ENCODE data around the gene RNF121. TPM values are rescaled to one million over a fixed set of nuclear protein-coding genes. Genes with fewer than 3 reads are reported as not detected.

The RNF121 gene
- total RNA-seq, 2 donors from 2014 or later, result 28.6 to 43.0 TPM

DNA sequence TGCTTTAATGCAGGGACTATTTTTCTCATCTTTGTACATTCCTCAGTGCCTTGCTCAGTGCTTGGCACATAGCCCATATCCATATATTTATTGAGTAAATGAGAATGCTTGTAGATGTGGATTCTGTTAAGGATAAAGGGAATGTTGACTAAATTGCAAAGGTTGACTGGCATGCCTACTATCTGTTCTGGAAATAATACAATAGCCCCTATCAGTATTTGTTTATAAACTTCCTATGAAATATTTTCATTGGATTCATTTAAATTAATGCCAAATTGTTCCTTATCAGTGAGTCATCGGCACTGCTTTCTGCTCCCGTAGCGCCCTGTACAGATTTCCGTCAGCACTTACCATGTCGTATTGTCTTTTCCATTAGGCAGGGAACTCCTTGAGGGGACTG is 8.0 kb downstream of the RNF121 start:
- no peak for DNase-seq
- TF ChIP-seq, protein P1, sequence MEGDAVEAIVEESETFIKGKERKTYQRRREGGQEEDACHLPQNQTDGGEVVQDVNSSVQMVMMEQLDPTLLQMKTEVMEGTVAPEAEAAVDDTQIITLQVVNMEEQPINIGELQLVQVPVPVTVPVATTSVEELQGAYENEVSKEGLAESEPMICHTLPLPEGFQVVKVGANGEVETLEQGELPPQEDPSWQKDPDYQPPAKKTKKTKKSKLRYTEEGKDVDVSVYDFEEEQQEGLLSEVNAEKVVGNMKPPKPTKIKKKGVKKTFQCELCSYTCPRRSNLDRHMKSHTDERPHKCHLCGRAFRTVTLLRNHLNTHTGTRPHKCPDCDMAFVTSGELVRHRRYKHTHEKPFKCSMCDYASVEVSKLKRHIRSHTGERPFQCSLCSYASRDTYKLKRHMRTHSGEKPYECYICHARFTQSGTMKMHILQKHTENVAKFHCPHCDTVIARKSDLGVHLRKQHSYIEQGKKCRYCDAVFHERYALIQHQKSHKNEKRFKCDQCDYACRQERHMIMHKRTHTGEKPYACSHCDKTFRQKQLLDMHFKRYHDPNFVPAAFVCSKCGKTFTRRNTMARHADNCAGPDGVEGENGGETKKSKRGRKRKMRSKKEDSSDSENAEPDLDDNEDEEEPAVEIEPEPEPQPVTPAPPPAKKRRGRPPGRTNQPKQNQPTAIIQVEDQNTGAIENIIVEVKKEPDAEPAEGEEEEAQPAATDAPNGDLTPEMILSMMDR (IDR thresholded peaks at IDR 0.05), result no peak
- Histone ChIP-seq H3K4me1 (no peaks in the 10 kb centered on the region), H3K27ac (no peak overlapping the region), H3K9me3 (no peaks in the 10 kb centered on the region), H3K9ac (ENCODE audit: low read depth in 2 of 2, low read length in 2 of 2) (no peak overlapping the region), H3K36me3 (no peaks in the 10 kb centered on the region), H3K27me3 (no peaks in the 10 kb centered on the region), H3K4me3 (no peak overlapping the region)
- intact Hi-C loops (cut with DNase I), result no loop called here

- TF ChIP-seq, protein P1 (IDR thresholded peaks at IDR 0.05), result no peak
- H3K9ac ChIP-seq (ENCODE audit: low read depth in 2 of 2, low read length in 2 of 2), result no peak overlapping the region
- H3K9me3 ChIP-seq, result no peaks in the 10 kb centered on the region
- no peaks in the 10 kb centered on the region for H3K4me1 ChIP-seq
- intact Hi-C loops (cut with DNase I), result no loop called here
- no peaks in the 10 kb centered on the region for H3K27me3 ChIP-seq
- no peak overlapping the region for H3K27ac ChIP-seq
- no peak overlapping the region for H3K4me3 ChIP-seq
- no peak for DNase-seq
- H3K36me3 ChIP-seq, result no peaks in the 10 kb centered on the region
Observed at GRCh38 chr11:71937826-71938225, 9.0 kb downstream of the RNF121 start.

GRCh38 chr11:71940561-71941219 is 11.8 kb downstream of the RNF121 start:
- no peak for DNase-seq
- H3K27ac ChIP-seq, result no peak overlapping the region
- TF ChIP-seq, protein P1 (IDR thresholded peaks at IDR 0.05), result no peak
- H3K4me1 ChIP-seq, result no peaks in the 10 kb centered on the region
- no peaks in the 10 kb centered on the region for H3K9me3 ChIP-seq
- intact Hi-C loops (cut with DNase I), result no loop called here
- H3K9ac ChIP-seq (ENCODE audit: low read depth in 2 of 2, low read length in 2 of 2), result no peak overlapping the region
- H3K4me3 ChIP-seq, result no peak overlapping the region
- H3K27me3 ChIP-seq, result no peaks in the 10 kb centered on the region
- H3K36me3 ChIP-seq, result no peaks in the 10 kb centered on the region

- Histone ChIP-seq H3K4me3 (no peak overlapping the region), H3K36me3 (no peaks in the 10 kb centered on the region), H3K27ac (no peak overlapping the region), H3K9me3 (no peaks in the 10 kb centered on the region), H3K9ac (ENCODE audit: low read depth in 2 of 2, low read length in 2 of 2) (no peak overlapping the region), H3K27me3 (no peaks in the 10 kb centered on the region), H3K4me1 (peaks cover 7% of the 10 kb centered on the region)
- TF ChIP-seq, protein P1 (IDR thresholded peaks at IDR 0.05), result no peak
- intact Hi-C loops (cut with DNase I), result no loop called here
- DNase-seq, result no peak
Observed at GRCh38 chr11:71946144-71946571, 17.3 kb downstream of the RNF121 start.

- no peak for DNase-seq
- TF ChIP-seq, protein P1 (IDR thresholded peaks at IDR 0.05), result no peak
- intact Hi-C loops (cut with DNase I), result no loop called here
- no peak overlapping the region for H3K9ac ChIP-seq (ENCODE audit: low read depth in 2 of 2, low read length in 2 of 2)
- no peak overlapping the region for H3K4me3 ChIP-seq
- no peaks in the 10 kb centered on the region for H3K36me3 ChIP-seq
- peak overlapping the region; percentile 9 for H3K27ac ChIP-seq
- no peaks in the 10 kb centered on the region for H3K9me3 ChIP-seq
- H3K4me1 ChIP-seq, result peaks cover 7% of the 10 kb centered on the region
- H3K27me3 ChIP-seq, result no peaks in the 10 kb centered on the region
Observed at GRCh38 chr11:71947498-71947897, 18.7 kb downstream of the RNF121 start.
